Type B pancreatic cell (in vitro differentiated cells): ENCODE results near the gene NOPCHAP1. TPM values are rescaled to one million over a fixed set of nuclear protein-coding genes. Genes with fewer than 3 reads are reported as not detected.
"Not testable (repeated sequence)": the region's sequence is repeated elsewhere in the genome, so short reads cannot be mapped to it uniquely, and the experiment has no call there.

ENCODE experiments used
- DNase-seq: peaks from one replicate; pipeline ENCODE4 v3.0.0; 2021; ENCODE audit warnings: mixed read lengths; ENCODE audit not compliant: unreplicated experiment; ENCODE audit errors: extremely low spot score
- H3K27ac Mint-ChIP-seq: 2 replicates; pipeline ENCODE4 v1.8.0; 2021; ENCODE audit warnings: mild to moderate bottlenecking, mixed read lengths
- H3K27me3 Mint-ChIP-seq: 2 replicates; pipeline ENCODE4 v1.8.0; 2021; ENCODE audit warnings: mixed read lengths
- H3K36me3 Mint-ChIP-seq: 2 replicates; pipeline ENCODE4 v1.8.0; 2021; ENCODE audit warnings: mixed read lengths
- H3K4me1 Mint-ChIP-seq: one replicate; pipeline ENCODE4 v1.8.0; 2021; ENCODE audit warnings: mixed read lengths; ENCODE audit not compliant: unreplicated experiment
- H3K4me3 Mint-ChIP-seq: 2 replicates; pipeline ENCODE4 v1.8.0; 2021; ENCODE audit warnings: mild to moderate bottlenecking, mixed read lengths
- H3K9me3 Mint-ChIP-seq: 2 replicates; pipeline ENCODE4 v1.8.0; 2021; ENCODE audit warnings: mixed read lengths
- CTCF ChIP-seq: fragments of 200-600 bp; sonication (generic); conservative IDR thresholded peaks from 2 replicates; pipeline ENCODE4 v1.5.0; 2021; ENCODE audit warnings: antibody characterized with exemption, mild to moderate bottlenecking
- total RNA-seq: library from RNA; stranded (reverse); gene quantifications from 2 replicates; pipeline ENCODE4 v1.2.1, GENCODE V29; 2021; ENCODE audit warnings: low replicate concordance

Gene NOPCHAP1
- total RNA-seq, 1 donor from 2014 or later, result 20.1 TPM

GRCh38 chr12:104976703-104977102 lies 9.4 kb upstream of the NOPCHAP1 start:
- Mint-ChIP-seq H3K27me3 (no peaks in the 10 kb centered on the region), H3K27ac (no peak overlapping the region), H3K9me3 (no peaks in the 10 kb centered on the region), H3K36me3 (no peaks in the 10 kb centered on the region), H3K4me3 (no peak overlapping the region), H3K4me1 (no peaks in the 10 kb centered on the region)
- no peak for DNase-seq
- TF ChIP-seq CTCF, result no peak

- DNase-seq, H3K36me3 Mint-ChIP-seq, H3K27ac Mint-ChIP-seq, H3K27me3 Mint-ChIP-seq, H3K4me1 Mint-ChIP-seq, H3K4me3 Mint-ChIP-seq, H3K9me3 Mint-ChIP-seq: not testable (repeated sequence)
Observed at GRCh38 chr12:104977688-104978087, 8.4 kb upstream of the NOPCHAP1 start.

- no peaks in the 10 kb centered on the region for H3K9me3 Mint-ChIP-seq
- no peaks in the 10 kb centered on the region for H3K27me3 Mint-ChIP-seq
- H3K36me3 Mint-ChIP-seq, result peaks cover 11% of the 10 kb centered on the region
- no peak overlapping the region for H3K27ac Mint-ChIP-seq
- peaks cover 10% of the 10 kb centered on the region for H3K4me1 Mint-ChIP-seq
- peak overlapping the region; percentile 90 for H3K4me3 Mint-ChIP-seq
- no peak for DNase-seq
- peak; percentile 4 for TF ChIP-seq CTCF
Observed at GRCh38 chr12:104985206-104985605, 910 bp upstream of the NOPCHAP1 start.

- Mint-ChIP-seq H3K36me3 (peaks cover 40% of the 10 kb centered on the region), H3K9me3 (no peaks in the 10 kb centered on the region), H3K27ac (no peak overlapping the region), H3K27me3 (no peaks in the 10 kb centered on the region), H3K4me3 (no peak overlapping the region), H3K4me1 (peaks cover 10% of the 10 kb centered on the region)
- no peak for DNase-seq
- TF ChIP-seq CTCF, result no peak
Observed at GRCh38 chr12:104990950-104991349, 4.8 kb downstream of the NOPCHAP1 start.

- peaks cover 10% of the 10 kb centered on the region for H3K4me1 Mint-ChIP-seq
- no peaks in the 10 kb centered on the region for H3K27me3 Mint-ChIP-seq
- TF ChIP-seq CTCF, result no peak
- H3K27ac Mint-ChIP-seq, result no peak overlapping the region
- H3K4me3 Mint-ChIP-seq, result no peak overlapping the region
- peaks cover 43% of the 10 kb centered on the region for H3K36me3 Mint-ChIP-seq
- no peaks in the 10 kb centered on the region for H3K9me3 Mint-ChIP-seq
- no peak for DNase-seq
Observed at GRCh38 chr12:104991565-104992128, 5.5 kb downstream of the NOPCHAP1 start.

- H3K36me3 Mint-ChIP-seq, result peaks cover 65% of the 10 kb centered on the region
- no peaks in the 10 kb centered on the region for H3K27me3 Mint-ChIP-seq
- no peak for TF ChIP-seq CTCF
- no peaks in the 10 kb centered on the region for H3K4me1 Mint-ChIP-seq
- DNase-seq, result no peak
- no peaks in the 10 kb centered on the region for H3K9me3 Mint-ChIP-seq
- H3K4me3 Mint-ChIP-seq, result no peak overlapping the region
- H3K27ac Mint-ChIP-seq, result no peak overlapping the region
Observed at GRCh38 chr12:104994336-104994735, 8.2 kb downstream of the NOPCHAP1 start.
